Measurements from ENCODE around the gene TTC39C. TPM values are rescaled to one million over a fixed set of nuclear protein-coding genes. Genes with fewer than 3 reads are reported as not detected.

TTC39C gene
- total and polyA plus RNA-seq, 2 donors (not counting 1 experiment from before 2014, with no cell fraction given): 15.8 to 32.0 TPM

DNA sequence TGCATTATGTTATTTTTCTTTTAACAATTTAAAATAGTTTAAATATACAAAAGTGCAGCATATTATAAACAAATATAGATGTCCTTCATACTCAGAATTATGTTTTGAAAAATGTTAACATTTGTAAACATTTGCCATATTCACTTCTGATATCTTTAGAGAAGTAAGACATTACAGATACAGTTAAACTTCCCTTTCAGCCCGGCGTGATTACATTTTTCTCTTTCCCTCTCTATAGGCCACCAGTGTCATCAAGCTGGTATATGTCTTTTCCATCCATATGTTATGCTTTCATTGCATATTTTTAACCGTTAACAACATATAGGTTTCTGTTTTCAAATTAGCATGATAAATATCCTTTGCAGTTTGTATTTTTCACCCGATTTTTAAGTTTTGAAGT lies 27.1 kb downstream of the TTC39C start:
- H3K9me3 ChIP-seq (ENCODE audit: control insufficient read depth, insufficient read depth, low read depth, low read length): no peaks in the 10 kb centered on the region
- no peaks in the 10 kb centered on the region for H3K36me3 ChIP-seq (ENCODE audit: control insufficient read depth, insufficient read depth, low read length)
- H3K9ac ChIP-seq (ENCODE audit: insufficient read depth, low read length): no peak overlapping the region
- no peaks in the 10 kb centered on the region for H4K20me1 ChIP-seq (ENCODE audit: control insufficient read depth, extremely low read depth, insufficient read depth, low read length)
- H2AFZ ChIP-seq (ENCODE audit: low read length): no peak overlapping the region
- no peaks in the 10 kb centered on the region for H3K27me3 ChIP-seq (ENCODE audit: control insufficient read depth, insufficient read depth, low read length)
- no peak overlapping the region for H3K4me2 ChIP-seq (ENCODE audit: extremely low read depth, insufficient read depth, low read length)
- no peaks in the 10 kb centered on the region for H3K4me1 ChIP-seq (ENCODE audit: control insufficient read depth, extremely low read depth, insufficient read depth, low read length)
- TF ChIP-seq, protein P1, sequence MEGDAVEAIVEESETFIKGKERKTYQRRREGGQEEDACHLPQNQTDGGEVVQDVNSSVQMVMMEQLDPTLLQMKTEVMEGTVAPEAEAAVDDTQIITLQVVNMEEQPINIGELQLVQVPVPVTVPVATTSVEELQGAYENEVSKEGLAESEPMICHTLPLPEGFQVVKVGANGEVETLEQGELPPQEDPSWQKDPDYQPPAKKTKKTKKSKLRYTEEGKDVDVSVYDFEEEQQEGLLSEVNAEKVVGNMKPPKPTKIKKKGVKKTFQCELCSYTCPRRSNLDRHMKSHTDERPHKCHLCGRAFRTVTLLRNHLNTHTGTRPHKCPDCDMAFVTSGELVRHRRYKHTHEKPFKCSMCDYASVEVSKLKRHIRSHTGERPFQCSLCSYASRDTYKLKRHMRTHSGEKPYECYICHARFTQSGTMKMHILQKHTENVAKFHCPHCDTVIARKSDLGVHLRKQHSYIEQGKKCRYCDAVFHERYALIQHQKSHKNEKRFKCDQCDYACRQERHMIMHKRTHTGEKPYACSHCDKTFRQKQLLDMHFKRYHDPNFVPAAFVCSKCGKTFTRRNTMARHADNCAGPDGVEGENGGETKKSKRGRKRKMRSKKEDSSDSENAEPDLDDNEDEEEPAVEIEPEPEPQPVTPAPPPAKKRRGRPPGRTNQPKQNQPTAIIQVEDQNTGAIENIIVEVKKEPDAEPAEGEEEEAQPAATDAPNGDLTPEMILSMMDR (conservative IDR thresholded peaks at IDR 0.05 in 1 of 2, IDR thresholded peaks at IDR 0.05 in 1 of 2; ENCODE audit: low read depth in 1 of 2, low read length in 2 of 2): no peak
- TF ChIP-seq EZH2 (IDR thresholded peaks at IDR 0.05; ENCODE audit: low read length, missing control alignments): no peak
- no peak overlapping the region for H3K4me3 ChIP-seq (replicated peaks in 1 of 4; ENCODE audit: control extremely low read depth in 1 of 4, insufficient read depth in 1 of 4, low read depth in 3 of 4, low read length in 4 of 4)
- H3K27ac ChIP-seq (ENCODE audit: insufficient read depth, low read length): no peak overlapping the region
- H3K79me2 ChIP-seq (ENCODE audit: control insufficient read depth, insufficient read depth, low read length): no peaks in the 10 kb centered on the region
- no peak for DNase-seq (ENCODE audit: low read depth in 2 of 2)

DNA sequence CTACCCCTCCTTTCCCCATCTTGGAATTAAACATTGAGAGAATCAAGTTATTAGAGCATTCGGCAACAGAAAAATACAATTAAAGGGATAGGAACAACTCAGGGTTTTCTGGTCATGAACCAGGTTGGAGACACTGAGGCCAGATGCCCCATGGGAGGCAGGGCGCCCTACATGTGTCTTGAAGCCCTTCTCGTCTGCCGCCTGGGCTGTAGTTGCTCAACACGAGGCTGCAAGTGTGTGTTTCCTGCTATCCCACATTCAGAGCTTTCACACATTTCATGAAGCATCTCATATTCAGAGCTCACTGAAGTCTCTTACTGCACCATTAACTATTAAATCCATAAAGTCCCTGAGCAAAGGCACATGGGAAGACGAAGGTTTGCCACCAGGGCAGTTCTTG lies 28.8 kb downstream of the TTC39C start:
- Histone ChIP-seq H4K20me1 (ENCODE audit: control insufficient read depth, extremely low read depth, insufficient read depth, low read length) (no peaks in the 10 kb centered on the region), H3K9me3 (ENCODE audit: control insufficient read depth, insufficient read depth, low read depth, low read length) (no peaks in the 10 kb centered on the region), H3K4me1 (ENCODE audit: control insufficient read depth, extremely low read depth, insufficient read depth, low read length) (no peaks in the 10 kb centered on the region), H3K27me3 (ENCODE audit: control insufficient read depth, insufficient read depth, low read length) (no peaks in the 10 kb centered on the region), H3K79me2 (ENCODE audit: control insufficient read depth, insufficient read depth, low read length) (no peaks in the 10 kb centered on the region), H3K36me3 (ENCODE audit: control insufficient read depth, insufficient read depth, low read length) (no peaks in the 10 kb centered on the region), H3K4me3 (replicated peaks in 1 of 4; ENCODE audit: control extremely low read depth in 1 of 4, insufficient read depth in 1 of 4, low read depth in 3 of 4, low read length in 4 of 4) (no peak overlapping the region), H3K4me2 (ENCODE audit: extremely low read depth, insufficient read depth, low read length) (no peak overlapping the region), H2AFZ (ENCODE audit: low read length) (no peak overlapping the region), H3K27ac (ENCODE audit: insufficient read depth, low read length) (no peak overlapping the region), H3K9ac (ENCODE audit: insufficient read depth, low read length) (no peak overlapping the region)
- TF ChIP-seq, protein P1 (conservative IDR thresholded peaks at IDR 0.05 in 1 of 2, IDR thresholded peaks at IDR 0.05 in 1 of 2; ENCODE audit: low read depth in 1 of 2, low read length in 2 of 2): no peak
- no peak for TF ChIP-seq EZH2 (IDR thresholded peaks at IDR 0.05; ENCODE audit: low read length, missing control alignments)
- DNase-seq (ENCODE audit: low read depth in 2 of 2): no peak

DNA sequence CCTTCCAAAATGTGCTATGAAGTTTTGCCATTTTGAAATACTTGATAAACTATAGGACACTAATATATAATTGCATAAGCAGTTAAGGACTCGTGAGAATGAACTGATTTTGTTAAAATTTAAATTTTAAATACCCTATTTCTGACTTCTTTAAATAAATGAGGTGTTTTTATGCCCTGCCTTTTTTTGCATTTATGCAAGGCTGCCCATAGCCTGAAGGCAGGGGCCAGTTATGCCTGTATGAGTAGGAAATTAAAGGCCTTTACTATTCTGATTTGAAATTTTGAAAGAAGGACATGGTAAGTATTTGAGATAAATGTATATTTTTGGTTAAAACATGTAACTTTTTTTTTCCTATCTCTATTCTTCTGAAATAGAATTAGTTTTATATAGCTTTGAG lies 33.7 kb downstream of the TTC39C start:
- Histone ChIP-seq H3K9me3 (ENCODE audit: control insufficient read depth, insufficient read depth, low read depth, low read length) (no peaks in the 10 kb centered on the region), H3K4me2 (ENCODE audit: extremely low read depth, insufficient read depth, low read length) (no peak overlapping the region), H2AFZ (ENCODE audit: low read length) (no peak overlapping the region), H3K9ac (ENCODE audit: insufficient read depth, low read length) (no peak overlapping the region), H3K36me3 (ENCODE audit: control insufficient read depth, insufficient read depth, low read length) (no peaks in the 10 kb centered on the region), H3K27ac (ENCODE audit: insufficient read depth, low read length) (no peak overlapping the region), H3K4me3 (replicated peaks in 1 of 4; ENCODE audit: control extremely low read depth in 1 of 4, insufficient read depth in 1 of 4, low read depth in 3 of 4, low read length in 4 of 4) (no peak overlapping the region), H4K20me1 (ENCODE audit: control insufficient read depth, extremely low read depth, insufficient read depth, low read length) (no peaks in the 10 kb centered on the region), H3K79me2 (ENCODE audit: control insufficient read depth, insufficient read depth, low read length) (no peaks in the 10 kb centered on the region), H3K27me3 (ENCODE audit: control insufficient read depth, insufficient read depth, low read length) (no peaks in the 10 kb centered on the region), H3K4me1 (ENCODE audit: control insufficient read depth, extremely low read depth, insufficient read depth, low read length) (peaks cover 8% of the 10 kb centered on the region)
- no peak for DNase-seq (ENCODE audit: low read depth in 2 of 2)
- TF ChIP-seq, protein P1 (conservative IDR thresholded peaks at IDR 0.05 in 1 of 2, IDR thresholded peaks at IDR 0.05 in 1 of 2; ENCODE audit: low read depth in 1 of 2, low read length in 2 of 2): no peak
